Right atrium auricular region (tissue), 2 donors: ENCODE data around the gene COX6A2. TPM values are rescaled to one million over a fixed set of nuclear protein-coding genes. Genes with fewer than 3 reads are reported as not detected.
A peak's percentile ranks its signal among the peaks of the same experiment; 100 is the strongest.

Experiments used
- DNase-seq: peaks from one replicate; pipeline ENCODE4 v3.0.0-alpha.2; 2019; ENCODE audit warnings: low spot score
- H3K27ac ChIP-seq, 2 donors: fragments of 200-600 bp; sonication (generic); 1 replicate in 1 of 2; 2 replicates in 1 of 2; pipeline ENCODE4 v1.5.1; 2016 to 2019
- H3K27me3 ChIP-seq, 2 donors: fragments of 200-600 bp; sonication (generic); one replicate each; pipeline versions ENCODE4 v1.5.1 to v1.6.0; 2017 to 2019
- H3K36me3 ChIP-seq: fragments of 200-600 bp; sonication (generic); one replicate; pipeline ENCODE4 v1.5.1; 2016
- H3K4me1 ChIP-seq, 2 donors: fragments of 200-600 bp; sonication (generic); one replicate each; pipeline versions ENCODE4 v1.5.1 to v1.6.0; 2017 to 2019
- H3K4me3 ChIP-seq, 2 donors: fragments of 200-600 bp; sonication (generic); 1 replicate in 1 of 2; 2 replicates in 1 of 2; pipeline ENCODE4 v1.5.1; 2017 to 2019; ENCODE audit warnings: mild to moderate bottlenecking in 1 of 2, moderate library complexity in 1 of 2
- H3K9me3 ChIP-seq, 2 donors: fragments of 200-600 bp; sonication (generic); one replicate each; pipeline ENCODE4 v1.5.1; 2019
- total RNA-seq, 2 donors: library from RNA; depleted of rRNA; stranded (reverse); fragments of >200 nt; gene quantifications; one replicate each; pipeline ENCODE4 v1.1.0, GENCODE V29; 2016
- TF ChIP-seq, protein P1 (sequence below), 2 donors: fragments of 200-600 bp; sonication (generic); IDR thresholded peaks; one replicate each; pipeline ENCODE4 v1.5.1; 2019; ENCODE audit warnings: antibody characterized with exemption in 2 of 2

Gene COX6A2
- total RNA-seq, 2 donors from 2014 or later: 515 to 564 TPM

DNA sequence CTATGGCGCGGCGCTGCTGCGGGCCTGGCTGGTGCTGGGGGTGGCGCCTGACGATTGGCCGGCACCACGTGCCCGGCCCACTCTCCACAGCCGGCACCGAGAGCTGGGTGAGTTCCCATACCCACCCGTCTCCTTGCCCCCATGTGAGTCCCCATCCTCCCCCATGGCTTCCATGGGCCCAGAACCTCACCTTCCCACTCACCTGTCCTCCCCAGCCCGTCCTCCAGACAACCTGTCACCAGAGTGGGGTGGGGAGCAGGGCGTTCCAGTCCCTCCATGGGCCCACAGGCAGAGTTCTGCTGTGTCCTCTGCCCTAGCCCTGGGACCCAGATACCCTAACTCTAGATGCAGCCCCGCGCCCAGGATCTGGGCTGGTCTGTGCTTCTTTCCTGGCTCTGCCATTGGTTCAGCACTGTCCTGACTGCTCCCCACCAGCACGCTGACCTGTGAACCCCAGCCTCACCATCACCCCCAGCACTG, 36.7 kb upstream of the COX6A2 start:
- Histone ChIP-seq H3K36me3 (peaks cover 47% of the 10 kb centered on the region), H3K9me3 (no peaks in the 10 kb centered on the region), H3K27me3 (no peaks in the 10 kb centered on the region), H3K27ac (no peak overlapping the region), H3K4me3 (no peak overlapping the region), H3K4me1 (peaks cover 0 to 8% of the 10 kb centered on the region in 2 donors)
- TF ChIP-seq, protein P1, sequence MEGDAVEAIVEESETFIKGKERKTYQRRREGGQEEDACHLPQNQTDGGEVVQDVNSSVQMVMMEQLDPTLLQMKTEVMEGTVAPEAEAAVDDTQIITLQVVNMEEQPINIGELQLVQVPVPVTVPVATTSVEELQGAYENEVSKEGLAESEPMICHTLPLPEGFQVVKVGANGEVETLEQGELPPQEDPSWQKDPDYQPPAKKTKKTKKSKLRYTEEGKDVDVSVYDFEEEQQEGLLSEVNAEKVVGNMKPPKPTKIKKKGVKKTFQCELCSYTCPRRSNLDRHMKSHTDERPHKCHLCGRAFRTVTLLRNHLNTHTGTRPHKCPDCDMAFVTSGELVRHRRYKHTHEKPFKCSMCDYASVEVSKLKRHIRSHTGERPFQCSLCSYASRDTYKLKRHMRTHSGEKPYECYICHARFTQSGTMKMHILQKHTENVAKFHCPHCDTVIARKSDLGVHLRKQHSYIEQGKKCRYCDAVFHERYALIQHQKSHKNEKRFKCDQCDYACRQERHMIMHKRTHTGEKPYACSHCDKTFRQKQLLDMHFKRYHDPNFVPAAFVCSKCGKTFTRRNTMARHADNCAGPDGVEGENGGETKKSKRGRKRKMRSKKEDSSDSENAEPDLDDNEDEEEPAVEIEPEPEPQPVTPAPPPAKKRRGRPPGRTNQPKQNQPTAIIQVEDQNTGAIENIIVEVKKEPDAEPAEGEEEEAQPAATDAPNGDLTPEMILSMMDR (IDR thresholded peaks at IDR 0.05): no peak
- no peak for DNase-seq

DNA sequence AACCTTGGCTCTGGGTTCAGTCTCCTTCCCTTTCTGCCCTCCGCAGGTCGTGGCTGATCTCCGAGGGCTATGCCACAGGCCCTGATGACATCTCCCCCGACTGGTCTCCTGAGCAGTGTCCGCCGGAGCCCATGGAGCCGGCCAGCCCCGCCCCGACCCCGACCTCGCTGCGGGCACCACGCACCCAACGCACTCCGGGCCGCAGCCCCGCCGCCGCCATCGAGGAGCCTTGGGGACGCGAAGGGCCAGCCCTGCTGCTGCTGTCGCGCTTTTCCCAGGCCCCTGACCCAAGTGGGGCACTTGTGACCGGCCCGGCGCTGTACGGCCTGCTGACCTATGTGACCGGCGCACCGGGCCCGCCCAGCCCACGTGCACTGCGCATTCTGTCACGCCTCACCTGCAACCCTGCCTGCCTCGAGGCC, 36.2 kb upstream of the COX6A2 start:
- no peak for DNase-seq
- H3K4me3 ChIP-seq: no peak overlapping the region
- H3K27ac ChIP-seq: no peak overlapping the region
- no peaks in the 10 kb centered on the region for H3K9me3 ChIP-seq
- H3K4me1 ChIP-seq: peaks cover 0 to 8% of the 10 kb centered on the region in 2 donors
- TF ChIP-seq, protein P1 (IDR thresholded peaks at IDR 0.05): no peak
- H3K36me3 ChIP-seq: peaks cover 47% of the 10 kb centered on the region
- no peaks in the 10 kb centered on the region for H3K27me3 ChIP-seq

DNA sequence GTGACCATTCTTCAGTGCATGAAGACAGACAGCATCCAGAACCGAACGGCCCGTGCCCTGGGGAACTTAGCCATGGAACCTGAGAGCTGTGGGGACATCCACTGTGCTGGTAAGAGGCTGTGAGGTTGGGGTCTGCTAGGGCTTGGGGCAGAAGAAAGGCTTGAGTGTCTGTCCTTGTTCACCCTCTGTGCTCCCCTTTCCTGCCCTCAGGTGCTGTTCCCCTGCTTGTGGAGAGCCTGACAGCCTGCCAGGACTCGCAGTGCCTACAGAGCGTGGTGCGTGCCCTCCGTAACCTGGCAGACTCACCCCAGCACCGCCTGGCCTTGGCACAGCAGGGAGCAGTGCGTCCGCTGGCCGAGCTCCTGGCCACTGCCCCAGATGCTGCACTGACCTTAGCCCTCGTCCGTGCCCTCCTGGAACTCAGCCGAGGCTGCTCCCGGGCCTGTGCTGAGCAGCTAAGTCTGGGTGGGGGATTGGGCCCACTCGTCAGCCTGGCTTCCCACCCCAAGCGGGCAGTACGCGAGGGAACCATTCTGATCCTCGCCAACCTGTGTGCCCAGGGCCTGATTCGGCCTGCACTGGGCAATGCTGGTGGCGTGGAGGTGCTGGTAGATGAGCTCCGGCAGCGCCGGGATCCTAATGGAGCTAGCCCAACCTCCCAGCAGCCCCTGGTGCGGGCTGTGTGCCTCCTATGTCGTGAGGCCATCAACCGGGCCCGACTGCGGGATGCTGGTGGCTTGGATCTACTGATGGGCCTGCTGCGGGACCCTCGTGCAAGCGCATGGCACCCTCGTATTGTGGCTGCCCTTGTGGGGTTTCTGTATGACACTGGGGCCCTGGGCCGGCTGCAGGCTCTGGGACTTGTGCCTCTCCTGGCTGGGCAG, 34.0 kb upstream of the COX6A2 start:
- peaks cover 47% of the 10 kb centered on the region for H3K36me3 ChIP-seq

DNA sequence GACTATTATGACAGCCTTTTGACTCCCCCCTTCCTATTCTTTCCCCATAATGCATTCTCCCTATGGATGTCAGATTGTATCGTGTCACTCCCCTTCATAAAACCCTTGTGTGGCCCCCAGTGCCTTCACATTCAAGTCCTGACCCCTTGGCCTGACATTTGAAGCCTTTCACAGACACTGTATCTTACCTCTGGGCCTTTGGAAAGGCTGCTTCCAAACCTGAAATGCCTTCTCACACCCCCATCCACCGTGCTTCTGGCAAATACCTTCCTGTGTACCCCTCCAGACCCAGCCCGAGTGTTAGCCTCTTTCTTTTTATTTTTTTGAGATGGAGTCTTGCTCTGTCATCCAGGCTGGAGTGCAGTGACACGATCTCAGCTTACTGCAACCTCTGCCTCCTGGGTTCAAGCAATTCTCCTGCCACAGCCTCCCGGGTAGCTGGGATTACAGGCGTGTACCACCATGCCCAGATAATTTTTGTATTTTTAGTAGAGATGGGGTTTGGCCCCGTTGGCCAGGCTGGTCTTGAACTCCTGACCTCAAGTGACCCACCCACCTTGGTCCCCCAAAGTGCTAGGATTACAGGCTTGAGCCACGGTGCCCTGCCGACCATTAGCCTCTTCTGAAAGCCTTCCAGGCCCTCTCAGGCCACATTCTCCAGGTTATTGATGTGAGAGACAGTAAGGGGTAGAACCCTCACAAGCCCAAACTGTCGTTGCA, 33.2 kb upstream of the COX6A2 start:
- H3K27me3 ChIP-seq: no peaks in the 10 kb centered on the region
- H3K4me3 ChIP-seq: no peak overlapping the region
- H3K36me3 ChIP-seq: peaks cover 41% of the 10 kb centered on the region
- TF ChIP-seq, protein P1 (IDR thresholded peaks at IDR 0.05): no peak
- H3K27ac ChIP-seq: no peak overlapping the region
- no peaks in the 10 kb centered on the region for H3K9me3 ChIP-seq
- H3K4me1 ChIP-seq: peaks cover 0 to 29% of the 10 kb centered on the region in 2 donors
- DNase-seq: no peak

More for the DNA sequence above, 34.0 kb upstream of the COX6A2 start:
- Histone ChIP-seq H3K4me1 (peaks cover 0 to 21% of the 10 kb centered on the region in 2 donors), H3K27ac (no peak overlapping the region), H3K27me3 (no peaks in the 10 kb centered on the region), H3K9me3 (no peaks in the 10 kb centered on the region), H3K4me3 (no peak overlapping the region)
- TF ChIP-seq, protein P1 (IDR thresholded peaks at IDR 0.05): no peak
- no peak for DNase-seq

DNA sequence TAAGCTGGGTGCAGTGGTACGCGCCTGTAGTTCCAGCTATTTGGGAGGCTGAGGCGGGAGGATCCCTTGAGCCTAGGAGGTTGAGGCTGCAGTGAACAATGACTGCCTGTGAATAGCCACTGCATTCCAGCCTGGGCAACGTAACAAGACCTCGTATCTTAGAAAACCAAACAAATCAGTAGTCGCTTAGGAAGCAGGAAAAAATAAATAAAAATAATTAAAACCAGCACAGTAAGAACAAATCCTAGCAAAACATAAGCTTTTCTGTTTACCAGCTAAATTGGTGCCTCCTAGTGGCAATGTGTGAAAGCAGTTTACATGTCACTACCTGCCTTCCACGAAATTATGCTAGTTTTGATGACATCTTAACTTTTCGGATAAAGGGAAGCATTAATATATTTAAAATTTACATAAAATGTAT, 32.4 kb upstream of the COX6A2 start:
- Histone ChIP-seq H3K27me3 (no peaks in the 10 kb centered on the region), H3K4me3 (peak overlapping the region; percentile 34 to 73), H3K9me3 (no peaks in the 10 kb centered on the region), H3K27ac (peak overlapping the region; percentile 58 to 98), H3K36me3 (peaks cover 34% of the 10 kb centered on the region), H3K4me1 (peaks cover 0 to 36% of the 10 kb centered on the region in 2 donors)
- no peak for DNase-seq
- TF ChIP-seq, protein P1 (IDR thresholded peaks at IDR 0.05): peak; percentile 28 to 61
